GM21825 (cell line): ENCODE results near the gene PTX4.

Source experiments
- ATAC-seq: cut with Tn5 transposase; IDR thresholded peaks from one replicate; pipeline ENCODE4 v1.9.1; 2021; ENCODE audit warnings: mild to moderate bottlenecking, moderate library complexity; ENCODE audit not compliant: unreplicated experiment

Gene PTX4

GRCh38 chr16:1525871-1526607 lies 37.3 kb upstream of the PTX4 start:
- ATAC-seq, result no peak

- no peak for ATAC-seq
Observed at GRCh38 chr16:1524366-1524765, 35.6 kb upstream of the PTX4 start.

- no peak for ATAC-seq
Observed at GRCh38 chr16:1523581-1524245, 35.0 kb upstream of the PTX4 start.

- ATAC-seq, result no peak
Observed at GRCh38 chr16:1520461-1520860, 31.7 kb upstream of the PTX4 start.

GRCh38 chr16:1519831-1520230 lies 31.1 kb upstream of the PTX4 start:
- no peak for ATAC-seq

GRCh38 chr16:1518626-1519135 lies 29.9 kb upstream of the PTX4 start:
- no peak for ATAC-seq

- no peak for ATAC-seq
Observed at GRCh38 chr16:1514507-1514906, 25.8 kb upstream of the PTX4 start.

GRCh38 chr16:1512774-1513173 lies 24.0 kb upstream of the PTX4 start:
- ATAC-seq, result no peak

GRCh38 chr16:1511662-1512569 lies 23.2 kb upstream of the PTX4 start:
- ATAC-seq, result no peak

GRCh38 chr16:1510941-1511351 lies 22.2 kb upstream of the PTX4 start:
- ATAC-seq, result no peak

- ATAC-seq, result no peak
Observed at GRCh38 chr16:1510272-1510671, 21.5 kb upstream of the PTX4 start.

GRCh38 chr16:1509307-1510221 lies 20.8 kb upstream of the PTX4 start:
- ATAC-seq, result no peak

GRCh38 chr16:1508494-1509187 lies 19.9 kb upstream of the PTX4 start:
- no peak for ATAC-seq

- no peak for ATAC-seq
Observed at GRCh38 chr16:1506494-1507213, 17.9 kb upstream of the PTX4 start.

GRCh38 chr16:1505912-1506311 lies 17.2 kb upstream of the PTX4 start:
- ATAC-seq, result no peak

- no peak for ATAC-seq
Observed at GRCh38 chr16:1505073-1505844, 16.5 kb upstream of the PTX4 start.

GRCh38 chr16:1503110-1503955 lies 14.6 kb upstream of the PTX4 start:
- no peak for ATAC-seq
